ENCODE measurements around the gene THADA. TPM values are rescaled to one million over a fixed set of nuclear protein-coding genes. Genes with fewer than 3 reads are reported as not detected.
"Not testable (repeated sequence)": the region's sequence is repeated elsewhere in the genome, so short reads cannot be mapped to it uniquely, and the experiment has no call there.

The THADA gene
- total RNA-seq, 2 experiments from 2014 or later = 26.2 to 32.2 TPM

- ChIA-PET POLR2A (no interaction called here), CTCF (interaction anchor here (0.6 to 0.7 kb wide), 3 partner anchors 94 to 478 kb away, joined by 3 to 4 read pairs (median 3); no protein-coding TSS in a partner anchor)
- Mint-ChIP-seq H3K27me3 (no peaks in the 10 kb centered on the region), H3K9me3 (no peaks in the 10 kb centered on the region), H3K36me3 (ENCODE audit: low read depth) (peaks cover 6% of the 10 kb centered on the region), H3K27ac (no peak overlapping the region), H3K4me3 (no peak overlapping the region), H3K4me1 (peaks cover 42% of the 10 kb centered on the region)
- no peak for DNase-seq
Observed at GRCh38 chr2:43302961-43303494, 292.8 kb downstream of the THADA start.

DNA sequence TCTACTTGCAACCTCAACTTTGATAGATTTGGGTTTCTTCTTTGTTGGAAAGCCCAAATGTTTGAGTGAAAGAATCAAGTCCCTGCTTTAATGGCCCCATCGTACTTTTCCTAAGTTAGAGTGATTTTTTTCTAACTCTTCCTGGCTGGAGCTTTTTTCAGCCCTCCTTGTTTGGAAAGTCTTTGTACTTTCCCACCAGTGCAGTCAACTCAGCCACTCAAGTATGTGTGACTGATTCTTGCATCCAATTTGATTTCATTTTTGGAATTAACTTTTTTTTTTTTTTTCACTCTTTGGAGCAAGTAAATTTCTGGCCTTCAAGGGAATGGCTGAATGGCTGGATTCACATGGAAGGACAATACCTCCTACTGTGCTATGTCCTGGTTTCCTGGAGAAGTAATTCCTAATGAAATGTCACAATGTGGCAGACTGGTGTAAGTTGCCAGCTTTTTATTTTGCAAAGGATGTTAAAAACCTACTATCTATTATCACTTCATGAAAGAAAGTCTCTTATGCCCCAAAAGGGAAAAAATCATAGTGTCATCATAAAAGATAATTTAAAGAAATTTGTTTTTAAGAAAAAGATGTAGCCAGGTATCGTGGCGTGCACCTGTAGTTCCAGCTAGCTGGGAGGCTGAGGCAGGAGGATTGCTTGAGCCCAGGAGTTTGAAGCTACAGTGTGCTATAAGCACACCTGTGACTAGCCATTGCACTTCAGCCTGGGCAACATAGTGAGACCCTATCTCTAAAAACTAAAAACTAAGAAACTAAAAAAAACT is 293.5 kb downstream of the THADA start:
- POLR2A ChIA-PET = no interaction called here
- CTCF ChIA-PET = interaction anchor here (0.7 kb wide), 2 partner anchors 95 to 444 kb away, joined by 3 read pairs; no protein-coding TSS in a partner anchor
- H3K27me3 Mint-ChIP-seq = no peaks in the 10 kb centered on the region
- H3K9me3 Mint-ChIP-seq = no peaks in the 10 kb centered on the region
- H3K4me3 Mint-ChIP-seq = no peak overlapping the region
- peaks cover 42% of the 10 kb centered on the region for H3K4me1 Mint-ChIP-seq
- peaks cover 6% of the 10 kb centered on the region for H3K36me3 Mint-ChIP-seq (ENCODE audit: low read depth)
- no peak for DNase-seq
- no peak overlapping the region for H3K27ac Mint-ChIP-seq

- Mint-ChIP-seq H3K36me3 (ENCODE audit: low read depth) (peaks cover 3% of the 10 kb centered on the region), H3K4me3 (no peak overlapping the region), H3K9me3 (no peaks in the 10 kb centered on the region), H3K4me1 (peaks cover 41% of the 10 kb centered on the region), H3K27ac (no peak overlapping the region), H3K27me3 (no peaks in the 10 kb centered on the region)
- POLR2A ChIA-PET = no interaction called here
- DNase-seq = no peak
- CTCF ChIA-PET = no interaction called here
Observed at GRCh38 chr2:43300781-43301583, 294.9 kb downstream of the THADA start.

DNA sequence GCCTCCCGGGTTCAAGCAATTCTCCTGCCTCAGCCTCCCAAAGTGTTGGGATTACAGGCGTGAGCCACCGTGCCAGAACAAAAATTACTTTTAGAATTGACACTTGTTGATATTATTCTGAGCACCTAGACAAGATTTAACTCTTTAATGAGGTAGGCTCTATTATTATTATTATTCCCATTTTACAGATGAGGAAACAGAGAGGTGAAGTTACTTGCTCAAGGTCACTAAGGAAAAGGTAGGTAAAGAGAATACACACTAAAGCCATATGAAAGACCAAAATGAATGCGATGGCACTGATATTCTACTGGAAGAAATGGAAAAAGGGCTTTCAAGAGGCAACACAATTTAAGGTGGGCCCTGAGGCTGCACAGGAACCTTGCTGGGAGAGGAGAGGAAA is 295.6 kb downstream of the THADA start:
- Mint-ChIP-seq H3K9me3 (no peaks in the 10 kb centered on the region), H3K4me3 (no peak overlapping the region), H3K36me3 (ENCODE audit: low read depth) (peaks cover 3% of the 10 kb centered on the region), H3K4me1 (peaks cover 38% of the 10 kb centered on the region), H3K27me3 (no peaks in the 10 kb centered on the region), H3K27ac (no peak overlapping the region)
- ChIA-PET POLR2A (interaction anchor here (0.6 kb wide), 1 partner anchor 1264 kb away, joined by 3 read pairs; no protein-coding TSS in a partner anchor), CTCF (no interaction called here)
- no peak for DNase-seq

DNA sequence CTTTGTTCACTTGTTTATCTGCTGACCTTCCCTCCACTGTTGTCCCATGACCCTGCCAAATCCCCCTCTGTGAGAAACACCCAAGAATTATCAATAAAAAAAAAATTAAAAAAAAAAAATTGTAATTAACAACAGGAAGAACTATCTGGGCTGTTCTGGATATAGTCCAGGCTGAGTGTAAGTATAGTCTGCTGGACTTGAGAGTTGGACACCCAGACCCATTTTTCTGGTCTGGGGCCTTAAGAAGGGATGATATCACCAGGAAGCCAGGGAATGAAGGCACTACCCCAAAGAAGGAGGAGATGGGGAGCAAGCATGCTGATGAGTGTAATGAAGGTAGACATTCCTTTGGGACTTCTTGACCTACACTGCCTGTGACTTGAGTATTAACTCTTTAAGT is 297.3 kb downstream of the THADA start:
- ChIA-PET CTCF (interaction anchor here (1.0 kb wide), 1 partner anchor 14 kb away, joined by 5 read pairs; no protein-coding TSS in a partner anchor), POLR2A (no interaction called here)
- Mint-ChIP-seq H3K27ac (no peak overlapping the region), H3K36me3 (ENCODE audit: low read depth) (peaks cover 8% of the 10 kb centered on the region), H3K4me1 (peaks cover 43% of the 10 kb centered on the region), H3K27me3 (no peaks in the 10 kb centered on the region), H3K9me3 (no peaks in the 10 kb centered on the region), H3K4me3 (no peak overlapping the region)
- no peak for DNase-seq

- H3K36me3 Mint-ChIP-seq (ENCODE audit: low read depth); H3K27ac Mint-ChIP-seq; H3K4me3 Mint-ChIP-seq; POLR2A ChIA-PET; DNase-seq; H3K9me3 Mint-ChIP-seq; CTCF ChIA-PET; H3K27me3 Mint-ChIP-seq: not testable (repeated sequence)
- H3K4me1 Mint-ChIP-seq = peaks cover 41% of the 10 kb centered on the region
Observed at GRCh38 chr2:43297740-43298139, 298.1 kb downstream of the THADA start.

GRCh38 chr2:43294973-43295603 is 300.8 kb downstream of the THADA start:
- POLR2A ChIA-PET = no interaction called here
- H3K27ac Mint-ChIP-seq = no peak overlapping the region
- H3K9me3 Mint-ChIP-seq = peaks cover 2% of the 10 kb centered on the region

GRCh38 chr2:43293744-43294695 is 301.8 kb downstream of the THADA start:
- no peaks in the 10 kb centered on the region for H3K27me3 Mint-ChIP-seq
- peak overlapping the region; percentile 83 for H3K27ac Mint-ChIP-seq
- ChIA-PET POLR2A (no interaction called here), CTCF (interaction anchor here (0.8 to 1.5 kb wide), 2 partner anchors 10 to 133 kb away, joined by 3 read pairs; no protein-coding TSS in a partner anchor)
- H3K9me3 Mint-ChIP-seq = peaks cover 2% of the 10 kb centered on the region
- no peak overlapping the region for H3K4me3 Mint-ChIP-seq
- peaks cover 36% of the 10 kb centered on the region for H3K36me3 Mint-ChIP-seq (ENCODE audit: low read depth)
- DNase-seq = peak; percentile 49
- H3K4me1 Mint-ChIP-seq = peaks cover 21% of the 10 kb centered on the region

More at GRCh38 chr2:43294973-43295603, 300.8 kb downstream of the THADA start:
- Mint-ChIP-seq H3K27me3 (no peaks in the 10 kb centered on the region), H3K4me3 (no peak overlapping the region), H3K4me1 (peaks cover 21% of the 10 kb centered on the region), H3K36me3 (ENCODE audit: low read depth) (peaks cover 31% of the 10 kb centered on the region)
- DNase-seq = no peak
- CTCF ChIA-PET = interaction anchor here (1.5 kb wide), 1 partner anchor 9 kb away, joined by 3 read pairs; no protein-coding TSS in a partner anchor

DNA sequence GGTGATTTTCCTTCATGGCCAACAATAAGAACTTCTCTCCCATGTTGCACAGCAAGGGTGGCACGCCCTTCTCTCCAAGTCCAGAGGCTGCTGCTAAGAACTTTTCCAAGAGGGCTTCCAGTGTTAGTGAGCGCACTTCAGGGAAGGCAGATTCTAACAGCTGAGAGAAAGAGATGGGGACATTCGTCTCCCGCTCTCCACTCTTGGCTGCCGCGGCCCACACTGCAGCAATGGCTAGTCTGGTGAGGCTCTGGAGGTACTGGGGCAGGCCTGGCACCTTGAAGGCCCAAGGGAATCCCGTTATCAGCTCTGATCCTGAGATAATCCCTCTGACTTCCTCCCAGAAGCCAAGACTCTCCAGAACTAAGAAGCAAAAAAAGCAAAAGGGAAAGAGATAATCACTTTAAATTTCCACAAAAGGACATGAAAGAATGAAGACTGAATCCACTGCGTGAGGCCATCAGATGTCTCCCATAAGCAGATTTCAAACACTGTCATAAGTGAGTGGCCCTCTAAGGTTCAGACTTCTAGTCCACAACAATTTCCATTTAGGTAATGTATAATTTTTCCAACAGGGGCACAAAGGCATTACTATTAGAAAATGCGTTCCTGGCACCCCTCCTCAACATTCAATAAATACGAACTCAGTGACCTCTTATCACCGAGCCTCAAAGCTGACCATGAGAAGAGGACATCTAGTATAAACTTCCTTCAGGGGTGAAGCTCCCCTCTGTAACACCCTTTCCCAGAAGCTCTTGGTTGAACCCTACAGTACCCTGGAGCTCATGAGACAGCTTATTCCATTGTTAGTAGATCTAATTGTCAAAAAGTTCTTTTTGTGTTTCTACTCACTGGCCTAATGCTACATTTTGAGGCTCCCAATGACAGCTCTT is 302.7 kb downstream of the THADA start:
- H3K27ac Mint-ChIP-seq = peak overlapping the region; percentile 83
- CTCF ChIA-PET = interaction anchor here (0.8 to 1.5 kb wide), 2 partner anchors 11 to 132 kb away, joined by 3 read pairs; no protein-coding TSS in a partner anchor
- peaks cover 21% of the 10 kb centered on the region for H3K4me1 Mint-ChIP-seq

DNA sequence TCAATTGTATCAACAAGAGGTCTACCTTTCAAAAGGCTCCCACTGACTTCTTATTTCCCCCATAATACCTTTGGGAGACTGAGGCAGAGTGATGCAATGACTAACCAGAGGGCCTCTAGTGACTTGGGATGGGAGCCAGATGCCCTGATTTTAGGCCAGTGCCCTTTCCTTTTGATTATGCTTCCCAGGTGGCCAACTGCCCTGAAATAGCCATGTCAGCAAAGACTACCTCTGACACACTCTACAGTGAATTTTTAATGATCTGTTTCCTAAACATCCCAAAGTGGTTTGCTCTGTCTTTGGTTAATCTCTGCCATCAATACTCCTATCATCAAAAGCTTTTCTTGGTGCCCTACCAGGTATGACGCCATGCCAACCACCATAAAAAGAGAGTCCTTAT is 303.5 kb downstream of the THADA start:
- H3K4me1 Mint-ChIP-seq = peaks cover 21% of the 10 kb centered on the region
- H3K27me3 Mint-ChIP-seq = no peaks in the 10 kb centered on the region
- no peak for DNase-seq
- ChIA-PET CTCF (no interaction called here), POLR2A (no interaction called here)
- peaks cover 47% of the 10 kb centered on the region for H3K36me3 Mint-ChIP-seq (ENCODE audit: low read depth)
- peaks cover 2% of the 10 kb centered on the region for H3K9me3 Mint-ChIP-seq
- H3K4me3 Mint-ChIP-seq = no peak overlapping the region
- H3K27ac Mint-ChIP-seq = no peak overlapping the region

More for the DNA sequence above, 302.7 kb downstream of the THADA start:
- Mint-ChIP-seq H3K4me3 (no peak overlapping the region), H3K27me3 (no peaks in the 10 kb centered on the region), H3K9me3 (peaks cover 2% of the 10 kb centered on the region), H3K36me3 (ENCODE audit: low read depth) (peaks cover 41% of the 10 kb centered on the region)
- POLR2A ChIA-PET = no interaction called here
- DNase-seq = no peak

- H3K4me3 Mint-ChIP-seq = no peak overlapping the region
- no peaks in the 10 kb centered on the region for H3K27me3 Mint-ChIP-seq
- peaks cover 70% of the 10 kb centered on the region for H3K36me3 Mint-ChIP-seq (ENCODE audit: low read depth)
- POLR2A ChIA-PET = no interaction called here
- H3K27ac Mint-ChIP-seq = no peak overlapping the region
- no peak for DNase-seq
- CTCF ChIA-PET = no interaction called here
- H3K4me1 Mint-ChIP-seq = peaks cover 12% of the 10 kb centered on the region
- H3K9me3 Mint-ChIP-seq = peaks cover 21% of the 10 kb centered on the region
Observed at GRCh38 chr2:43289331-43289730, 306.5 kb downstream of the THADA start.
